NCI-H774 (cell line): ENCODE measurements around the gene DGCR2.
"Not testable (repeated sequence)": the region's sequence is repeated elsewhere in the genome, so short reads cannot be mapped to it uniquely, and the experiment has no call there.

Experiments
- DNase-seq: peaks from one replicate; lab custom pipeline; 2025; lab: John Stamatoyannopoulos, UW

DGCR2 gene

GRCh38 chr22:19001204-19001603 is 121.0 kb downstream of the DGCR2 start:
- no peak for DNase-seq

- DNase-seq, result not testable (repeated sequence)
These were observed 122.1 kb downstream of the DGCR2 start for GRCh38 chr22:19000106-19000505.

GRCh38 chr22:18999416-18999815 is 122.8 kb downstream of the DGCR2 start:
- DNase-seq, result no peak

GRCh38 chr22:18999008-18999407 is 123.2 kb downstream of the DGCR2 start:
- DNase-seq, result no peak

- DNase-seq, result no peak
These were observed 124.3 kb downstream of the DGCR2 start for GRCh38 chr22:18997925-18998315.

GRCh38 chr22:18997306-18997924 is 124.8 kb downstream of the DGCR2 start:
- no peak for DNase-seq

GRCh38 chr22:18996376-18996900 is 125.8 kb downstream of the DGCR2 start:
- no peak for DNase-seq

GRCh38 chr22:18995327-18995711 is 126.9 kb downstream of the DGCR2 start:
- no peak for DNase-seq

GRCh38 chr22:18994701-18995326 is 127.4 kb downstream of the DGCR2 start:
- DNase-seq, result no peak

- DNase-seq, result no peak
These were observed 128.2 kb downstream of the DGCR2 start for GRCh38 chr22:18994056-18994455.

- DNase-seq, result no peak
These were observed 129.5 kb downstream of the DGCR2 start for GRCh38 chr22:18992543-18993198.

- DNase-seq, result no peak
These were observed 130.3 kb downstream of the DGCR2 start for GRCh38 chr22:18991821-18992442.

- DNase-seq, result no peak
These were observed 131.1 kb downstream of the DGCR2 start for GRCh38 chr22:18991138-18991432.

- DNase-seq, result no peak
These were observed 131.7 kb downstream of the DGCR2 start for GRCh38 chr22:18990355-18991137.

- DNase-seq, result no peak
These were observed 133.3 kb downstream of the DGCR2 start for GRCh38 chr22:18988958-18989357.

- no peak for DNase-seq
These were observed 134.4 kb downstream of the DGCR2 start for GRCh38 chr22:18987765-18988164.

GRCh38 chr22:18987114-18987513 is 135.1 kb downstream of the DGCR2 start:
- not testable (repeated sequence) for DNase-seq
